Parathyroid adenoma (tissue), 2 donors: ENCODE results near the gene NDC1.

ENCODE experiments used
- H2AFZ ChIP-seq: fragments of 300-600 bp; sonication (generic); one replicate; pipeline ENCODE4 v1.7.0; 2017; ENCODE audit warnings: antibody characterized with exemption, mild to moderate bottlenecking
- H3K27ac ChIP-seq: fragments of 300-600 bp; sonication (generic); one replicate; pipeline ENCODE4 v1.7.0; 2017
- H3K27me3 ChIP-seq: fragments of 300-600 bp; sonication (generic); one replicate; pipeline ENCODE4 v1.7.0; 2017; ENCODE audit warnings: low read length; ENCODE audit not compliant: control insufficient read depth, insufficient read depth
- H3K36me3 ChIP-seq: fragments of 300-600 bp; sonication (generic); one replicate; pipeline ENCODE4 v1.7.0; 2017; ENCODE audit warnings: low read length; ENCODE audit not compliant: control insufficient read depth, insufficient read depth
- H3K4me1 ChIP-seq: fragments of 300-600 bp; sonication (generic); one replicate; pipeline ENCODE4 v1.7.0; 2017; ENCODE audit warnings: control low read depth
- H3K4me2 ChIP-seq: fragments of 300-600 bp; sonication (generic); one replicate; pipeline ENCODE4 v1.7.0; 2017; ENCODE audit warnings: low read length
- H3K4me3 ChIP-seq: fragments of 300-600 bp; sonication (generic); one replicate; pipeline ENCODE4 v1.7.0; 2017; ENCODE audit warnings: low read depth, low read length
- H3K79me2 ChIP-seq: fragments of 300-600 bp; sonication (generic); one replicate; pipeline ENCODE4 v1.7.0; 2017; ENCODE audit warnings: control low read depth
- H3K9ac ChIP-seq: fragments of 300-600 bp; sonication (generic); one replicate; pipeline ENCODE4 v1.7.0; 2017; ENCODE audit warnings: mild to moderate bottlenecking
- H3K9me3 ChIP-seq: fragments of 300-600 bp; sonication (generic); one replicate; pipeline ENCODE4 v1.7.0; 2017; ENCODE audit warnings: low read length; ENCODE audit not compliant: control insufficient read depth
- TF ChIP-seq, protein P1 (sequence below): fragments of 300-600 bp; sonication (generic); IDR thresholded peaks from one replicate; pipeline ENCODE4 v1.7.0; 2017; ENCODE audit warnings: antibody characterized with exemption, mild to moderate bottlenecking
- donor health status: primary hyperparathyroidism.

Gene NDC1

GRCh38 chr1:53715478-53715877 is 122.6 kb downstream of the NDC1 start:
- no peak overlapping the region for H2AFZ ChIP-seq
- H3K9ac ChIP-seq = no peak overlapping the region
- no peak overlapping the region for H3K27ac ChIP-seq
- TF ChIP-seq, protein P1, sequence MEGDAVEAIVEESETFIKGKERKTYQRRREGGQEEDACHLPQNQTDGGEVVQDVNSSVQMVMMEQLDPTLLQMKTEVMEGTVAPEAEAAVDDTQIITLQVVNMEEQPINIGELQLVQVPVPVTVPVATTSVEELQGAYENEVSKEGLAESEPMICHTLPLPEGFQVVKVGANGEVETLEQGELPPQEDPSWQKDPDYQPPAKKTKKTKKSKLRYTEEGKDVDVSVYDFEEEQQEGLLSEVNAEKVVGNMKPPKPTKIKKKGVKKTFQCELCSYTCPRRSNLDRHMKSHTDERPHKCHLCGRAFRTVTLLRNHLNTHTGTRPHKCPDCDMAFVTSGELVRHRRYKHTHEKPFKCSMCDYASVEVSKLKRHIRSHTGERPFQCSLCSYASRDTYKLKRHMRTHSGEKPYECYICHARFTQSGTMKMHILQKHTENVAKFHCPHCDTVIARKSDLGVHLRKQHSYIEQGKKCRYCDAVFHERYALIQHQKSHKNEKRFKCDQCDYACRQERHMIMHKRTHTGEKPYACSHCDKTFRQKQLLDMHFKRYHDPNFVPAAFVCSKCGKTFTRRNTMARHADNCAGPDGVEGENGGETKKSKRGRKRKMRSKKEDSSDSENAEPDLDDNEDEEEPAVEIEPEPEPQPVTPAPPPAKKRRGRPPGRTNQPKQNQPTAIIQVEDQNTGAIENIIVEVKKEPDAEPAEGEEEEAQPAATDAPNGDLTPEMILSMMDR = no peak
- H3K36me3 ChIP-seq = no peaks in the 10 kb centered on the region
- no peaks in the 10 kb centered on the region for H3K79me2 ChIP-seq
- no peak overlapping the region for H3K4me3 ChIP-seq
- no peaks in the 10 kb centered on the region for H3K9me3 ChIP-seq
- H3K27me3 ChIP-seq = no peaks in the 10 kb centered on the region
- no peak overlapping the region for H3K4me2 ChIP-seq
- H3K4me1 ChIP-seq = no peaks in the 10 kb centered on the region
